Measurements from ENCODE around the gene TMEM59L. TPM values are rescaled to one million over a fixed set of nuclear protein-coding genes. Genes with fewer than 3 reads are reported as not detected.

The TMEM59L gene
- total and polyA plus RNA-seq, 8 donors: 1.6 to 41.9 (median 33.5) TPM

DNA sequence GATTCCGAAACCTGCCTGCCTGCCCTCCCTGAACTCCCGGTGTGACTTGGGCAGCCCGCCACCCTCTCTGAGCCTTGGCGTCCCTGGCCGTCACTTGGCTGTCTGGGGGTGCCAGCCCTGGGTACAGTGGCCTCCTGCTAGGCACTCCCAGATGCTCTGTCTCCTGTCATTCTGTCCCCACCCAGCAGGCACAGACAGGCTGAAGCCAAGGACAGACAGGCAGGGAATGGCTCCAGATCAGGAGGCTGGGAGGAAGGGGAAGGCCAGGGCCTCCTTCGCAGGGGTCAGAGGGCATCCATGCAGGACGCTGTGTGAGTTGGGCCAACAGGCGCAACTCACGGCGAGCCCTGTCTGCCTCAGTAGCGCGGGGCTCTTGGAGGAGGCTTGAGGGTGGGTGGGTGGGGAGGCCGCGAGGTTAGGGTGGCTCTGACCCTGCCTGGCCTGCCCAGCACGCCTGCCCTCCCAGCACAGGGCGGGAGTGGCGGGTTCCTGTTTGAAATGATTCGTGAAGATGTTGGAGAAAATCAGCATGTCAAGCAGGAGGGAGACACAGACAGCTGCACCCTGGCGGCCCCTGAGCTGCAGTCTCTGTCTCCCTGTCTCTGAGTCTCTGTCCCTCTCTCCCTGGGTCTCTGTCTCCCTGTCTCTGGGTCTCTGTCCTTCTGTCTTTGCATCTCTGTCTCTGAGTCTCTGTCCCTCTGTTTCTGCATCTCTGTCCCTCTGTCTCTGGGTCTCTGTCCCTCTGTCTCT lies 43.8 kb downstream of the TMEM59L start:
- Histone ChIP-seq H3K4me3 (no peak overlapping the region), H3K27ac (no peak overlapping the region), H3K27me3 (no peaks in the 10 kb centered on the region), H3K4me1 (peaks cover 10 to 23% of the 10 kb centered on the region in 2 donors), H3K9me3 (no peaks in the 10 kb centered on the region), H3K36me3 (no peaks in the 10 kb centered on the region)
- DNase-seq (no peak), ATAC-seq (no peak)
- intact Hi-C loops (cut with DNase I): no loop called here
- TF ChIP-seq, protein P1, sequence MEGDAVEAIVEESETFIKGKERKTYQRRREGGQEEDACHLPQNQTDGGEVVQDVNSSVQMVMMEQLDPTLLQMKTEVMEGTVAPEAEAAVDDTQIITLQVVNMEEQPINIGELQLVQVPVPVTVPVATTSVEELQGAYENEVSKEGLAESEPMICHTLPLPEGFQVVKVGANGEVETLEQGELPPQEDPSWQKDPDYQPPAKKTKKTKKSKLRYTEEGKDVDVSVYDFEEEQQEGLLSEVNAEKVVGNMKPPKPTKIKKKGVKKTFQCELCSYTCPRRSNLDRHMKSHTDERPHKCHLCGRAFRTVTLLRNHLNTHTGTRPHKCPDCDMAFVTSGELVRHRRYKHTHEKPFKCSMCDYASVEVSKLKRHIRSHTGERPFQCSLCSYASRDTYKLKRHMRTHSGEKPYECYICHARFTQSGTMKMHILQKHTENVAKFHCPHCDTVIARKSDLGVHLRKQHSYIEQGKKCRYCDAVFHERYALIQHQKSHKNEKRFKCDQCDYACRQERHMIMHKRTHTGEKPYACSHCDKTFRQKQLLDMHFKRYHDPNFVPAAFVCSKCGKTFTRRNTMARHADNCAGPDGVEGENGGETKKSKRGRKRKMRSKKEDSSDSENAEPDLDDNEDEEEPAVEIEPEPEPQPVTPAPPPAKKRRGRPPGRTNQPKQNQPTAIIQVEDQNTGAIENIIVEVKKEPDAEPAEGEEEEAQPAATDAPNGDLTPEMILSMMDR (IDR thresholded peaks at IDR 0.05): no peak

DNA sequence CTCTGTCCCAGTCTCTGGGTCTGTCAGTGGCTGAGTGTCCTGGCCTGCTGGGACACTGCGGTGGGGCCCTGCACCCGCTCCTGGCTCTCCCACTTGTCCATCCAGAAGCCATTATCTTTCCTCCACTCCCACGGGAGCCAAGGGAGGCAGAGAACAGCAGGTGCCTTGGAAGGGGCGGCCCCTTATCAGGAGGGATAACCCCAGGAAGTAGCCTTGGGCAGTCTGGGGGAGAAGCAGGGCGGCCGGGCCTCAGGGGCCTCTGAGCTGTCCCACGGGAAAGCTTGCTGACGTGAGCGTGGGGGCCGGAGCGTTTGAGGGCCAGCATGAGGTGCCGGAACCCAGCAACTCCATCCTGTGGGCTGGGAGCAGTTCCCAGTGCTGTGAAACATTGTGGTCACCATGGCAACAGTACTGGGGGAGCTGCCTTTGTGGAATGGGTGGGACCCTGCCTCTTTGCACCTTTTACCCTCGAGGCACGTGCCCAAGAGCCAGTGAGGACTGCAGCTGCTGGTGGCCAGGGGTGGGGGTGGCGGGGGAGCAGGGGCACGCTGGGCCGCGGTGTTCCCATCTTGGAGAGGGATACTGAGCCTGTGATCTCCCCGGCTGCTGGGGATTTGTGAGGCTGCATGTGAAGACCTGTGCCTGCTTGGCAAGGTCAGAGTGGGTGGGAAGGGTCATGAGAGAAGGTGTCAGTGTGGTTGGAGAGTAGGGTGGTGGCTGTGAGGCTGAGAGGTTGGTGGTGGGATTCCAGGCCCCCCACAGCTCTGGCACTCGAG lies 45.1 kb downstream of the TMEM59L start:
- H3K27me3 ChIP-seq: no peaks in the 10 kb centered on the region
- no peaks in the 10 kb centered on the region for H3K36me3 ChIP-seq
- TF ChIP-seq, protein P1 (IDR thresholded peaks at IDR 0.05): no peak
- ATAC-seq: peak; percentile 26
- H3K9me3 ChIP-seq: no peaks in the 10 kb centered on the region
- peaks cover 10 to 22% of the 10 kb centered on the region in 2 donors for H3K4me1 ChIP-seq
- intact Hi-C loops (cut with DNase I): no loop called here
- peak overlapping the region in 1 of 2 donors; percentile 44 for H3K27ac ChIP-seq
- no peak overlapping the region for H3K4me3 ChIP-seq
- peak in 1 of 4 donors; percentile 65 for DNase-seq

GRCh38 chr19:18658366-18658855 lies 45.7 kb downstream of the TMEM59L start:
- H3K27ac ChIP-seq: peak overlapping the region in 1 of 2 donors; percentile 44
- H3K9me3 ChIP-seq: no peaks in the 10 kb centered on the region
- no peaks in the 10 kb centered on the region for H3K27me3 ChIP-seq
- intact Hi-C loops (cut with DNase I): no loop called here
- no peak for DNase-seq
- no peaks in the 10 kb centered on the region for H3K36me3 ChIP-seq
- H3K4me1 ChIP-seq: peaks cover 10 to 22% of the 10 kb centered on the region in 2 donors
- TF ChIP-seq, protein P1 (IDR thresholded peaks at IDR 0.05): no peak
- ATAC-seq: no peak
- H3K4me3 ChIP-seq: no peak overlapping the region

- no peak for DNase-seq
- peaks cover 10 to 22% of the 10 kb centered on the region in 2 donors for H3K4me1 ChIP-seq
- H3K9me3 ChIP-seq: no peaks in the 10 kb centered on the region
- H3K4me3 ChIP-seq: no peak overlapping the region
- no peaks in the 10 kb centered on the region for H3K27me3 ChIP-seq
- peak; percentile 30 for ATAC-seq
- intact Hi-C loops (cut with DNase I): no loop called here
- peaks cover 0 to 3% of the 10 kb centered on the region in 2 donors for H3K36me3 ChIP-seq
- TF ChIP-seq, protein P1 (IDR thresholded peaks at IDR 0.05): no peak
- H3K27ac ChIP-seq: peak overlapping the region; percentile 30 to 53
Observed at GRCh38 chr19:18659281-18660050, 46.8 kb downstream of the TMEM59L start.
